ENCODE results near the gene TPP1. TPM values are rescaled to one million over a fixed set of nuclear protein-coding genes. Genes with fewer than 3 reads are reported as not detected.
A peak's percentile ranks its signal among the peaks of the same experiment; 100 is the strongest.

Gene TPP1
- polyA plus RNA-seq, 3 donors = 218 to 359 (median 271) TPM

- H3K27ac Mint-ChIP-seq = peak overlapping the region; percentile 28 to 92 (median 88)
- H3K4me3 Mint-ChIP-seq = no peak overlapping the region
- H3K27me3 Mint-ChIP-seq (ENCODE audit: low read depth in 3 of 3) = no peaks in the 10 kb centered on the region
- DNase-seq = no peak
- no peak overlapping the region for H2AFZ ChIP-seq (ENCODE audit: insufficient read depth, low read depth, low read length, poor library complexity, severe bottlenecking)
- intact Hi-C loops (cut with micrococcal nuclease) = loop anchor here in 1 of 2 donors (10.0 kb wide), 1 partner anchor 122 kb away; the partner anchor contains the start of genes ARFIP2 and TIMM10B
- H3K27ac ChIP-seq (ENCODE audit: low read depth in 1 of 2, low read length in 2 of 2) = peak overlapping the region; percentile 23 to 99
- H3K9ac ChIP-seq (ENCODE audit: insufficient read depth, low read length, poor library complexity, severe bottlenecking) = no peak overlapping the region
- H3K4me3 ChIP-seq (replicated peaks in 1 of 3; ENCODE audit: low read depth in 2 of 3, low read length in 3 of 3) = peak overlapping the region in 1 of 3 experiments; percentile 40
- H3K4me1 ChIP-seq (ENCODE audit: control insufficient read depth in 1 of 2, insufficient read depth in 2 of 2, low read length in 2 of 2) = peaks cover 59 to 65% of the 10 kb centered on the region in 2 donors
- TF ChIP-seq, protein P1, sequence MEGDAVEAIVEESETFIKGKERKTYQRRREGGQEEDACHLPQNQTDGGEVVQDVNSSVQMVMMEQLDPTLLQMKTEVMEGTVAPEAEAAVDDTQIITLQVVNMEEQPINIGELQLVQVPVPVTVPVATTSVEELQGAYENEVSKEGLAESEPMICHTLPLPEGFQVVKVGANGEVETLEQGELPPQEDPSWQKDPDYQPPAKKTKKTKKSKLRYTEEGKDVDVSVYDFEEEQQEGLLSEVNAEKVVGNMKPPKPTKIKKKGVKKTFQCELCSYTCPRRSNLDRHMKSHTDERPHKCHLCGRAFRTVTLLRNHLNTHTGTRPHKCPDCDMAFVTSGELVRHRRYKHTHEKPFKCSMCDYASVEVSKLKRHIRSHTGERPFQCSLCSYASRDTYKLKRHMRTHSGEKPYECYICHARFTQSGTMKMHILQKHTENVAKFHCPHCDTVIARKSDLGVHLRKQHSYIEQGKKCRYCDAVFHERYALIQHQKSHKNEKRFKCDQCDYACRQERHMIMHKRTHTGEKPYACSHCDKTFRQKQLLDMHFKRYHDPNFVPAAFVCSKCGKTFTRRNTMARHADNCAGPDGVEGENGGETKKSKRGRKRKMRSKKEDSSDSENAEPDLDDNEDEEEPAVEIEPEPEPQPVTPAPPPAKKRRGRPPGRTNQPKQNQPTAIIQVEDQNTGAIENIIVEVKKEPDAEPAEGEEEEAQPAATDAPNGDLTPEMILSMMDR (IDR thresholded peaks at IDR 0.05) = no peak
- peaks cover 15% of the 10 kb centered on the region for H3K4me1 Mint-ChIP-seq
- H3K36me3 Mint-ChIP-seq = peaks cover 42 to 54% of the 10 kb centered on the region in 2 donors
- peaks cover 39 to 40% of the 10 kb centered on the region in 2 donors for H3K36me3 ChIP-seq (replicated peaks in 1 of 2; ENCODE audit: control insufficient read depth in 1 of 2, insufficient read depth in 2 of 2, low read length in 2 of 2)
- H4K20me1 ChIP-seq (ENCODE audit: insufficient read depth, low read length) = peaks cover 40% of the 10 kb centered on the region
- H3K79me2 ChIP-seq (ENCODE audit: insufficient read depth, low read length) = peaks cover 95% of the 10 kb centered on the region
- H3K27me3 ChIP-seq (ENCODE audit: control insufficient read depth in 2 of 2, insufficient read depth in 2 of 2, low read length in 2 of 2) = no peaks in the 10 kb centered on the region
- peak overlapping the region; percentile 54 for H3K4me2 ChIP-seq (replicated peaks; ENCODE audit: extremely low read depth, low read length, poor library complexity, severe bottlenecking)
- no peaks in the 10 kb centered on the region for H3K9me3 ChIP-seq (replicated peaks in 1 of 2; ENCODE audit: control insufficient read depth in 1 of 2, insufficient read depth in 1 of 2, low read length in 2 of 2)
- H3K9me3 Mint-ChIP-seq = no peaks in the 10 kb centered on the region
Measured at GRCh38 chr11:6607190-6607795, 11.9 kb downstream of the TPP1 start.

DNA sequence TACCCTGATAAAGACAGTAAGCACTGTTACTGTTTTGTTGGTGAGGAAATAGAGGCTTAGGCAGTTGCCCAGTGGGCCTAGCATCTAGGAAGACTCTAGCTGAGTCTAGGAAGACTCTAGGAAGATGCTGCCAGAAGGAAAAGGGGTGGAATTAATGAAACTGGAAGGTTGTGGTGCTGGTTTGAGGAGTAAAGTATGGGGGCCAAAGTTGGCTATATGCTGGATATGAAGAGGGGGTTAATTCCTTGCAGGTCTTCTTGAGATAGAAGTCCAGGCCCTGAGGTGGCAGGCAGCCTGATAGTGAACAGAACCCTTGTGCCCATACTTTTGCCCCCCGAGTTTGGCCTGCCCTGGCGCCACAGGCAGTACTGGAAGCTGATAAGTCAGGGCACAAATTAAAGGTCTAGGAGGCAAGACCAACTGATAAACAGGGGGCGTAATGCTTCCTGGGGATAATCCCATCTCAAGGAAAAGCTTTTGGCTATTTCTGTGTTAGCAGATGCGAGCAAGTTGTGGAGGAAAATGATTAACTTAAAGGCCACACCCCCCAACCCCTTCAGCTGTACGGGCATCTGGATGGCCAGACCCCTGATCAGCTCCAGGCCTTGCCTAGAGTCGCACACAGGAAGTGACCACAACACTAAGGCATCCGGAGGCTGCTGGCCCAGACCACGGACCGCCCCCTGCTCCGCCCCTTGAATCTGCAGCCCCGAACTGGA lies 12.6 kb downstream of the TPP1 start:
- no peaks in the 10 kb centered on the region for H3K27me3 Mint-ChIP-seq (ENCODE audit: low read depth in 3 of 3)
- peaks cover 99% of the 10 kb centered on the region for H3K79me2 ChIP-seq (ENCODE audit: insufficient read depth, low read length)
- H3K27ac ChIP-seq (ENCODE audit: low read depth in 1 of 2, low read length in 2 of 2) = peak overlapping the region; percentile 23 to 99
- H3K9me3 ChIP-seq (replicated peaks in 1 of 2; ENCODE audit: control insufficient read depth in 1 of 2, insufficient read depth in 1 of 2, low read length in 2 of 2) = no peaks in the 10 kb centered on the region
- H3K36me3 Mint-ChIP-seq = peaks cover 43 to 57% of the 10 kb centered on the region in 2 donors
- H3K27me3 ChIP-seq (ENCODE audit: control insufficient read depth in 2 of 2, insufficient read depth in 2 of 2, low read length in 2 of 2) = no peaks in the 10 kb centered on the region
- H3K27ac Mint-ChIP-seq = peak overlapping the region in 6 of 7 donors; percentile 79 to 92 (median 90)
- WGBS (ENCODE audit: insufficient coverage) = 15% methylated on average over 8 of the region's 11 CpGs
- TF ChIP-seq, protein P1 (IDR thresholded peaks at IDR 0.05) = no peak
- H3K4me1 ChIP-seq (ENCODE audit: control insufficient read depth in 1 of 2, insufficient read depth in 2 of 2, low read length in 2 of 2) = peaks cover 65 to 70% of the 10 kb centered on the region in 2 donors
- peak; percentile 54 to 76 (median 58) for DNase-seq
- peaks cover 0 to 1% (median 0%) of the 10 kb centered on the region in 7 donors for H3K9me3 Mint-ChIP-seq
- peak overlapping the region in 1 of 3 experiments; percentile 40 for H3K4me3 ChIP-seq (replicated peaks in 1 of 3; ENCODE audit: low read depth in 2 of 3, low read length in 3 of 3)
- H3K4me3 Mint-ChIP-seq = peak overlapping the region; percentile 6 to 56
- H3K4me1 Mint-ChIP-seq = peaks cover 15% of the 10 kb centered on the region
- H3K36me3 ChIP-seq (replicated peaks in 1 of 2; ENCODE audit: control insufficient read depth in 1 of 2, insufficient read depth in 2 of 2, low read length in 2 of 2) = peaks cover 39 to 41% of the 10 kb centered on the region in 2 donors
- intact Hi-C loops (cut with micrococcal nuclease) = loop anchor here in 1 of 2 donors (10.0 kb wide), 1 partner anchor 122 kb away; the partner anchor contains the start of genes ARFIP2 and TIMM10B
- H2AFZ ChIP-seq (ENCODE audit: insufficient read depth, low read depth, low read length, poor library complexity, severe bottlenecking) = no peak overlapping the region
- peaks cover 45% of the 10 kb centered on the region for H4K20me1 ChIP-seq (ENCODE audit: insufficient read depth, low read length)
- peak overlapping the region; percentile 11 for H3K9ac ChIP-seq (ENCODE audit: insufficient read depth, low read length, poor library complexity, severe bottlenecking)
- H3K4me2 ChIP-seq (replicated peaks; ENCODE audit: extremely low read depth, low read length, poor library complexity, severe bottlenecking) = peak overlapping the region; percentile 54
